ENCODE data around the gene CLPTM1L. TPM values are rescaled to one million over a fixed set of nuclear protein-coding genes. Genes with fewer than 3 reads are reported as not detected.

The CLPTM1L gene
- total and polyA plus RNA-seq, 9 of the 15 experiments (the other 6 are each of a cell fraction or from before 2014, with no cell fraction given) = 3.5 to 217 (median 177) TPM

DNA sequence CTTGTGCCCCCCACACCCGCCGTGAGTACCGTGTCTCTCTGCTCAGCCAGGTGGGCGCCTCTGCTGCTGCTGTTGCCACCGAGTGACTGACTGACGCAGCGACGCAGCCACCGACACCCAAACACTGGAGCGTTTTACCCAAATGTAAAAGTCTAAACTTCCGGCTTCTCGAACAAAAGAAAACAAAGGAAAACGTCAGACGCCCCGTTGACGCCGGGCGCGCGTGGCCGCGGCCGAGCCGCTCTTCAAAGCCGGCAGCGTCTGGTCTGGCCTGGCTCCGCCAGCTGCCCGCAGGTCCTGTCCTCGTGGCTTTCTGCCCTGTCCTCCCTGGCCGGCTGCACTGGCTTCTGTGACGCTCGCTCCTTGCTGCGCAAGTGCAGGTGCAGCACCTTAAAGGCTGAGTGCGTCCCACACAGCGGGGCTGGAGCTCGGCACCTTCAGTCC lies 41.4 kb upstream of the CLPTM1L start:
- POLR2A ChIA-PET = interaction anchor here (0.7 kb wide), 1 partner anchor 66 kb away, joined by 3 read pairs; no protein-coding TSS in a partner anchor
- no peak for FAIRE-seq
- peak; percentile 48 for TF ChIP-seq L3MBTL2 (IDR thresholded peaks at IDR 0.05)
- no peak for TF ChIP-seq SMARCC2 (IDR thresholded peaks at IDR 0.05; ENCODE audit: low read depth)
- TF ChIP-seq, protein P1, sequence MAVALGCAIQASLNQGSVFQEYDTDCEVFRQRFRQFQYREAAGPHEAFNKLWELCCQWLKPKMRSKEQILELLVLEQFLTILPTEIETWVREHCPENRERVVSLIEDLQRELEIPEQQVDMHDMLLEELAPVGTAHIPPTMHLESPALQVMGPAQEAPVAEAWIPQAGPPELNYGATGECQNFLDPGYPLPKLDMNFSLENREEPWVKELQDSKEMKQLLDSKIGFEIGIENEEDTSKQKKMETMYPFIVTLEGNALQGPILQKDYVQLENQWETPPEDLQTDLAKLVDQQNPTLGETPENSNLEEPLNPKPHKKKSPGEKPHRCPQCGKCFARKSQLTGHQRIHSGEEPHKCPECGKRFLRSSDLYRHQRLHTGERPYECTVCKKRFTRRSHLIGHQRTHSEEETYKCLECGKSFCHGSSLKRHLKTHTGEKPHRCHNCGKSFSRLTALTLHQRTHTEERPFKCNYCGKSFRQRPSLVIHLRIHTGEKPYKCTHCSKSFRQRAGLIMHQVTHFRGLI (CRISPR knock-in tag; IDR thresholded peaks at IDR 0.05) = no peak
- 0 out of 2 replicates have a peak, but pooled peaks have one; percentile 14 for TF ChIP-seq MYC (IDR thresholded peaks at IDR 0.05; ENCODE audit: low read depth, low read length)
- TF ChIP-seq MYC (CRISPR knock-in tag; IDR thresholded peaks at IDR 0.05; ENCODE audit: borderline replicate concordance, low read depth) = no peak
- no peak for TF ChIP-seq MCM2 (IDR thresholded peaks at IDR 0.05; ENCODE audit: low read depth)
- TF ChIP-seq FOXJ2 (tag; IDR thresholded peaks at IDR 0.05) = no peak
- TF ChIP-seq KDM5B (IDR thresholded peaks at IDR 0.05; ENCODE audit: insufficient replicate concordance, low read depth, low read length) = no peak
- no peak for TF ChIP-seq ZNF431 (CRISPR knock-in tag; IDR thresholded peaks at IDR 0.05)
- no peak for TF ChIP-seq ZC3H8 (IDR thresholded peaks at IDR 0.05)
- peak; percentile 98; the same call in 1 of the 2 replicates for TF ChIP-seq EZH2 (IDR thresholded peaks at IDR 0.05; ENCODE audit: borderline replicate concordance, low read depth, low read length)
- no peak for TF ChIP-seq ADNP (tag; IDR thresholded peaks at IDR 0.05)
- TF ChIP-seq POLR2G (IDR thresholded peaks at IDR 0.05; ENCODE audit: low read depth, low read length) = peak; percentile 19; the same call in 1 of the 2 replicates
- TF ChIP-seq SMAD1 (IDR thresholded peaks at IDR 0.05; ENCODE audit: low read depth, low read length, partially characterized antibody) = no peak
- TF ChIP-seq FIP1L1 (IDR thresholded peaks at IDR 0.05; ENCODE audit: low read depth, low read length, poor library complexity, severe bottlenecking) = peak; percentile 38
- TF ChIP-seq SOX6 (IDR thresholded peaks at IDR 0.05) = 0 out of 2 replicates have a peak, but pooled peaks have one; percentile 28
- TF ChIP-seq, protein P2, sequence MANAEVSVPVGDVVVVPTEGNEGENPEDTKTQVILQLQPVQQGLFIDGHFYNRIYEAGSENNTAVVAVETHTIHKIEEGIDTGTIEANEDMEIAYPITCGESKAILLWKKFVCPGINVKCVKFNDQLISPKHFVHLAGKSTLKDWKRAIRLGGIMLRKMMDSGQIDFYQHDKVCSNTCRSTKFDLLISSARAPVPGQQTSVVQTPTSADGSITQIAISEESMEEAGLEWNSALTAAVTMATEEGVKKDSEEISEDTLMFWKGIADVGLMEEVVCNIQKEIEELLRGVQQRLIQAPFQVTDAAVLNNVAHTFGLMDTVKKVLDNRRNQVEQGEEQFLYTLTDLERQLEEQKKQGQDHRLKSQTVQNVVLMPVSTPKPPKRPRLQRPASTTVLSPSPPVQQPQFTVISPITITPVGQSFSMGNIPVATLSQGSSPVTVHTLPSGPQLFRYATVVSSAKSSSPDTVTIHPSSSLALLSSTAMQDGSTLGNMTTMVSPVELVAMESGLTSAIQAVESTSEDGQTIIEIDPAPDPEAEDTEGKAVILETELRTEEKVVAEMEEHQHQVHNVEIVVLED (CRISPR knock-in tag; IDR thresholded peaks at IDR 0.05) = peak; percentile 37; the same call in 1 of the 2 replicates
- TF ChIP-seq MAFG (tag; conservative IDR thresholded peaks at IDR 0.05) = no peak
- TF ChIP-seq, protein P3, sequence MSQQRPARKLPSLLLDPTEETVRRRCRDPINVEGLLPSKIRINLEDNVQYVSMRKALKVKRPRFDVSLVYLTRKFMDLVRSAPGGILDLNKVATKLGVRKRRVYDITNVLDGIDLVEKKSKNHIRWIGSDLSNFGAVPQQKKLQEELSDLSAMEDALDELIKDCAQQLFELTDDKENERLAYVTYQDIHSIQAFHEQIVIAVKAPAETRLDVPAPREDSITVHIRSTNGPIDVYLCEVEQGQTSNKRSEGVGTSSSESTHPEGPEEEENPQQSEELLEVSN (IDR thresholded peaks at IDR 0.05; ENCODE audit: borderline replicate concordance in 1 of 2, extremely low read depth in 1 of 2, insufficient read depth in 1 of 2, insufficient read length in 1 of 2, low read depth in 1 of 2, low read length in 1 of 2, poor library complexity in 1 of 2, severe bottlenecking in 1 of 2) = peak; percentile 17 to 68

More for the DNA sequence above, 41.4 kb upstream of the CLPTM1L start:
- in situ Hi-C loops (cut with MboI) (no loop called here), intact Hi-C loops (cut with micrococcal nuclease) (loop anchor here (10.0 kb wide), 1 partner anchor 259 kb away; no protein-coding TSS in a partner anchor)
- DNase-seq (ENCODE audit: extremely low read depth in 1 of 4, low spot score in 3 of 4) (peak in 3 of 4 experiments; percentile 23 to 38 (median 38)), ATAC-seq (peak; percentile 40)
- Histone ChIP-seq H3K4me3 (peak overlapping the region; percentile 40), H3K4me1 (replicated peaks in 1 of 2; ENCODE audit: control insufficient read depth in 2 of 2, insufficient read depth in 2 of 2, low read length in 2 of 2) (peaks cover 4 to 16% of the 10 kb centered on the region in 2 experiments; a peak in 3 of 5 replicates), H3K27ac (ENCODE audit: extremely low read depth, low read depth, low read length) (no peak overlapping the region), H3K79me2 (ENCODE audit: control insufficient read depth, insufficient read depth, low read length) (no peaks in the 10 kb centered on the region), H3K9me3 (replicated peaks; ENCODE audit: control insufficient read depth, insufficient read depth, low read depth, low read length) (no peaks in the 10 kb centered on the region), H3K27me3 (ENCODE audit: control insufficient read depth in 2 of 2, insufficient read depth in 2 of 2, low read length in 2 of 2) (peaks cover 41 to 89% of the 10 kb centered on the region in 2 experiments), H3K4me2 (ENCODE audit: insufficient read depth, low read length) (peak overlapping the region; percentile 73), H4K20me1 (replicated peaks; ENCODE audit: control insufficient read depth, insufficient read depth, low read length) (peaks cover 13% of the 10 kb centered on the region), H3K9ac (ENCODE audit: insufficient read depth in 1 of 2, low read depth in 2 of 2, low read length in 2 of 2) (peak overlapping the region in 1 of 2 experiments; percentile 83; a peak in 3 of 4 replicates), H3K36me3 (ENCODE audit: control insufficient read depth, insufficient read depth, low read length) (no peaks in the 10 kb centered on the region), H2AFZ (ENCODE audit: low read depth, low read length) (peak overlapping the region; percentile 73), H3K9me1 (ENCODE audit: control insufficient read depth, insufficient read depth, low read length) (no peaks in the 10 kb centered on the region)
- no TSS peak for BruUV-seq (replicated peaks)
- WGBS (ENCODE audit: insufficient coverage, low coverage, missing lambda C conversion rate) = 2% methylated on average over 33 of the region's 36 CpGs
- CTCF ChIA-PET (ENCODE audit: low intra/inter-chr PET ratio) = interaction anchor here (1.1 kb wide), 1 partner anchor 10 kb away, joined by 4 read pairs; no protein-coding TSS in a partner anchor

All from K562 (cell line).